ENCODE measurements around the gene ZNF689. TPM values are rescaled to one million over a fixed set of nuclear protein-coding genes. Genes with fewer than 3 reads are reported as not detected.

Gene ZNF689
- total and polyA plus RNA-seq, 2 of the 13 experiments (the other 11 are each of a cell fraction or from before 2014, with no cell fraction given) = 9.7 to 19.5 TPM

GRCh38 chr16:30650369-30651123 lies 40.4 kb upstream of the ZNF689 start, which contains the start of gene PRR14 (continued):
- TF ChIP-seq ZNF232 (CRISPR knock-in tag; IDR thresholded peaks at IDR 0.05; ENCODE audit: borderline replicate concordance) (peak; percentile 39; the same call in 1 of the 2 replicates), KDM5B (CRISPR knock-in tag; IDR thresholded peaks at IDR 0.05; ENCODE audit: borderline replicate concordance) (0 out of 2 replicates have a peak, but pooled peaks have one; percentile 21), PHF20 (CRISPR knock-in tag; IDR thresholded peaks at IDR 0.05) (peak; percentile 86), ZBTB3 (CRISPR knock-in tag; IDR thresholded peaks at IDR 0.05; ENCODE audit: borderline replicate concordance, low read depth) (peak; percentile 73; the same call in 1 of the 2 replicates), GABPB1 (CRISPR knock-in tag; IDR thresholded peaks at IDR 0.05) (peak; percentile 86), ARNTL (CRISPR knock-in tag; IDR thresholded peaks at IDR 0.05) (0 out of 2 replicates have a peak, but pooled peaks have one; percentile 51), MIER2 (CRISPR knock-in tag; IDR thresholded peaks at IDR 0.05) (no peak), ZNF276 (CRISPR knock-in tag; IDR thresholded peaks at IDR 0.05; ENCODE audit: low read depth) (0 out of 2 replicates have a peak, but pooled peaks have one; percentile 20), GPN1 (CRISPR knock-in tag; IDR thresholded peaks at IDR 0.05; ENCODE audit: borderline replicate concordance) (no peak), ZBTB25 (CRISPR knock-in tag; IDR thresholded peaks at IDR 0.05) (no peak; the same call in 1 of the 2 replicates), KLF9 (CRISPR knock-in tag; IDR thresholded peaks at IDR 0.05; ENCODE audit: low read depth) (0 out of 2 replicates have a peak, but pooled peaks have one; percentile 12), BCL6 (CRISPR knock-in tag; IDR thresholded peaks at IDR 0.05) (no peak), ZNF737 (CRISPR knock-in tag; IDR thresholded peaks at IDR 0.05; ENCODE audit: borderline replicate concordance) (no peak), KAT2B (IDR thresholded peaks at IDR 0.05; ENCODE audit: borderline replicate concordance, low read depth, low read length) (no peak), KAT7 (CRISPR knock-in tag; IDR thresholded peaks at IDR 0.05; ENCODE audit: borderline replicate concordance) (no peak), MLLT10 (CRISPR knock-in tag; IDR thresholded peaks at IDR 0.05) (no peak)
- TF ChIP-seq, protein P1, sequence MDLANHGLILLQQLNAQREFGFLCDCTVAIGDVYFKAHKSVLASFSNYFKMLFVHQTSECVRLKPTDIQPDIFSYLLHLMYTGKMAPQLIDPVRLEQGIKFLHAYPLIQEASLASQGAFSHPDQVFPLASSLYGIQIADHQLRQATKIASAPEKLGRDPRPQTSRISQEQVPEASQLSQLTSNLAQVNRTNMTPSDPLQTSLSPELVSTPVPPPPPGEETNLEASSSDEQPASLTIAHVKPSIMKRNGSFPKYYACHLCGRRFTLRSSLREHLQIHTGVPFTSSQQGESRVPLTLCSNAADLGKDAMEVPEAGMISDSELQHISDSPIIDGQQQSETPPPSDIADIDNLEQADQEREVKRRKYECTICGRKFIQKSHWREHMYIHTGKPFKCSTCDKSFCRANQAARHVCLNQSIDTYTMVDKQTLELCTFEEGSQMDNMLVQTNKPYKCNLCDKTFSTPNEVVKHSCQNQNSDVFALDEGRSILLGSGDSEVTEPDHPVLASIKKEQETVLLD (CRISPR knock-in tag; IDR thresholded peaks at IDR 0.05; ENCODE audit: low read depth) = 0 out of 2 replicates have a peak, but pooled peaks have one; percentile 74
- TF ChIP-seq, protein P2, sequence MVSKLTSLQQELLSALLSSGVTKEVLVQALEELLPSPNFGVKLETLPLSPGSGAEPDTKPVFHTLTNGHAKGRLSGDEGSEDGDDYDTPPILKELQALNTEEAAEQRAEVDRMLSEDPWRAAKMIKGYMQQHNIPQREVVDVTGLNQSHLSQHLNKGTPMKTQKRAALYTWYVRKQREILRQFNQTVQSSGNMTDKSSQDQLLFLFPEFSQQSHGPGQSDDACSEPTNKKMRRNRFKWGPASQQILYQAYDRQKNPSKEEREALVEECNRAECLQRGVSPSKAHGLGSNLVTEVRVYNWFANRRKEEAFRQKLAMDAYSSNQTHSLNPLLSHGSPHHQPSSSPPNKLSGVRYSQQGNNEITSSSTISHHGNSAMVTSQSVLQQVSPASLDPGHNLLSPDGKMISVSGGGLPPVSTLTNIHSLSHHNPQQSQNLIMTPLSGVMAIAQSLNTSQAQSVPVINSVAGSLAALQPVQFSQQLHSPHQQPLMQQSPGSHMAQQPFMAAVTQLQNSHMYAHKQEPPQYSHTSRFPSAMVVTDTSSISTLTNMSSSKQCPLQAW (CRISPR knock-in tag; IDR thresholded peaks at IDR 0.05) = peak; percentile 59; the same call in 1 of the 2 replicates
- TF ChIP-seq, protein P3, sequence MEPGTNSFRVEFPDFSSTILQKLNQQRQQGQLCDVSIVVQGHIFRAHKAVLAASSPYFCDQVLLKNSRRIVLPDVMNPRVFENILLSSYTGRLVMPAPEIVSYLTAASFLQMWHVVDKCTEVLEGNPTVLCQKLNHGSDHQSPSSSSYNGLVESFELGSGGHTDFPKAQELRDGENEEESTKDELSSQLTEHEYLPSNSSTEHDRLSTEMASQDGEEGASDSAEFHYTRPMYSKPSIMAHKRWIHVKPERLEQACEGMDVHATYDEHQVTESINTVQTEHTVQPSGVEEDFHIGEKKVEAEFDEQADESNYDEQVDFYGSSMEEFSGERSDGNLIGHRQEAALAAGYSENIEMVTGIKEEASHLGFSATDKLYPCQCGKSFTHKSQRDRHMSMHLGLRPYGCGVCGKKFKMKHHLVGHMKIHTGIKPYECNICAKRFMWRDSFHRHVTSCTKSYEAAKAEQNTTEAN (CRISPR knock-in tag; conservative IDR thresholded peaks at IDR 0.05) = no peak
- TF ChIP-seq, protein P4, sequence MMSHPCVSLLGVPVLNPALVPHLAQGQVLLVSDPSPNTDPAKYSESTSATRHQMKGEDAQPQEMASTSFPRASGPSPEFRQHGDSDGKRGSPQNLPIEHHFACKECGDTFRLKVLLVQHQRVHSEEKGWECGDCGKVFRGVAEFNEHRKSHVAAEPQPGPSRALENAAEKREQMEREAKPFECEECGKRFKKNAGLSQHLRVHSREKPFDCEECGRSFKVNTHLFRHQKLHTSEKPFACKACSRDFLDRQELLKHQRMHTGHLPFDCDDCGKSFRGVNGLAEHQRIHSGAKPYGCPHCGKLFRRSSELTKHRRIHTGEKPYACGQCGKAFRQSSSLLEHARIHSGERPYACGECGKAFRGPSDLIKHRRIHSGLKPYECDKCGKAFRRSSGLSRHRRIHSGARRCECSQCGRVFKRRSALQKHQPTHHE (CRISPR knock-in tag; IDR thresholded peaks at IDR 0.05; ENCODE audit: borderline replicate concordance) = 0 out of 2 replicates have a peak, but pooled peaks have one; percentile 55

All from HepG2 (cell line).